Stimulated activated CD4-positive, alpha-beta T cell treated with anti-CD3 and anti-CD28 coated beads, Interleukin-4, amount 100 ng/mL, for 24 hours (primary cell): ENCODE results near the gene SLC26A2.

Experiments used
- DNase-seq: peaks from one replicate; pipeline ENCODE4 v3.0.0-alpha.2; 2020

Gene SLC26A2

GRCh38 chr5:149962601-149963300 lies 2.2 kb downstream of the SLC26A2 start:
- no peak for DNase-seq

DNA sequence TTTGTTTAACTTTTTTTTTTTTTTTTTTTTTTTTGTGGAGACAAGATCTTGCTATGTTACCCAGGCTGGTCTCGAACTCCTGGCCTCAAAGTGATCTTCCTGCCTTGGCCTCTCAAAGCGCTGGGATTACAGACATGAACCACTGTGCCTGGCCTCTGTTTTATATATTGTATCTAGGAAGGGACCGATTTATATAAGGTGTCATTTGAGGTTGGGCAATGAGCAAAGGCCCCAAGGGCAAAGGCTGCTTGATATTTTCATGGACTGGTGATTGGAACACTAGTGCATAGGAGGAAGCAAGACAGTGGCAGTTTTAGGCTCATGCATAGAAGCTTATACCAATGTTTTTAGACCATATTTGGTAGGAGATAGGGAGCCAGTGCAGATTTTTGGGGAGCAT lies 3.2 kb downstream of the SLC26A2 start:
- no peak for DNase-seq

DNA sequence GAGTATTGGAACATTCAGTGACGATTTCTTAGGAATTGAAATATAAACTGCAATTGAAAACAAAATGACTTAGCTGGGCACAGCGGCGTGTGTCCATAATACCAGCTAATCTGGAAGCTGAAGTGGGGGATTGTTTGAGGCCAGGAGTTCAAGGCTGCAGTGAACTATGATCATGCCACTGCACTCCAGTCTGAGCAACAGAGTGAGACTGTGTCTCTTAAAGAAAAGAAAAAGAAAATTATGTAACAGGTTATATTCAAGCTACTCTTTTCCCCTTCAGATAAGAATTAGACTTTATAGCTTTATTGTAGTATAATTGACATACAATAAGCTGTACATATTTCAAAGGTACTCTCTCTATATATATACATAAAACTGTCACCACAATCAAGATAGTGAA lies 6.4 kb downstream of the SLC26A2 start:
- no peak for DNase-seq

GRCh38 chr5:149969181-149969930 lies 8.8 kb downstream of the SLC26A2 start:
- no peak for DNase-seq

DNA sequence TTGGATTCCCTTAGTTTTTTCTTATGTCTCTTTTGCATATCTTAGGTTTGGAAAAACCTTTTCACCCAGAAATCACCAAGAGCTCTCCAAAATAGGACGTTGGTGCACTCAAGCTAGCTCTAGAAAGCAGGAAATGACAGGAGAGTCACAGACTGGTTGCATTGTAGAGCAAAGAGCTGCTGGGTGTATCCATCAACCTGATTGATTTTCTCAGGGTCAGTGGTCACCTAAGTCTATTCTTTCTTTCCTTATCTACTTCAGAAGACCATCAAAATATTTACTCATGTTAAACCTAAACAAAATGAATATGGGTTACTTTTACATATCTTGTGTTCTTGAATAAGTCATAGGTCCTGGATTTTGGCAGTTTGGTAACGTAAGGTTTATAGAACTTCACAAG lies 14.9 kb downstream of the SLC26A2 start:
- DNase-seq = no peak

GRCh38 chr5:149979896-149980295 lies 19.3 kb downstream of the SLC26A2 start:
- no peak for DNase-seq

DNA sequence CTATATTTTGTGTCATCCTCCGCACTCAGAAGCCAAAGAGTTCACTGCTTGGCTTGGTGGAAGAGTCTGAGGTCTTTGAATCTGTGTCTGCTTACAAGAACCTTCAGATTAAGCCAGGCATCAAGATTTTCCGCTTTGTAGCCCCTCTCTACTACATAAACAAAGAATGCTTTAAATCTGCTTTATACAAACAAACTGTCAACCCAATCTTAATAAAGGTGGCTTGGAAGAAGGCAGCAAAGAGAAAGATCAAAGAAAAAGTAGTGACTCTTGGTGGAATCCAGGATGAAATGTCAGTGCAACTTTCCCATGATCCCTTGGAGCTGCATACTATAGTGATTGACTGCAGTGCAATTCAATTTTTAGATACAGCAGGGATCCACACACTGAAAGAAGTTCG lies 20.6 kb downstream of the SLC26A2 start:
- DNase-seq = no peak

DNA sequence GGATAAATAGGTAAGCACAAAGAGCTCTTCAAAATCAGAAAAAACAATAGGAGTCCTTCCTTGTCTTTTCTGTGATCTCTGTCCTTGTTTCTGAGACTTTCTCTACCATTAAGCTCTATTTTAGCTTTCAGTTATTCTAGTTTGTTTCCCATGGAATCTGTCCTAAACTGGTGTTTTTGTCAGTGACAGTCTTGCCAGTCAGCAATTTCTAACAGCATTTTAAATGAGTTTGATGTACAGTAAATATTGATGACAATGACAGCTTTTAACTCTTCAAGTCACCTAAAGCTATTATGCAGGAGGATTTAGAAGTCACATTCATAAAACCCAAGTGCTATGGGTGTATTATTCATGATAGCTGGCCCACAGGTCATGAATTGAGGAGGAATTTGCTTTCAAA lies 21.9 kb downstream of the SLC26A2 start:
- DNase-seq = no peak

- no peak for DNase-seq
Observed at GRCh38 chr5:149988126-149988525, 27.6 kb downstream of the SLC26A2 start.

DNA sequence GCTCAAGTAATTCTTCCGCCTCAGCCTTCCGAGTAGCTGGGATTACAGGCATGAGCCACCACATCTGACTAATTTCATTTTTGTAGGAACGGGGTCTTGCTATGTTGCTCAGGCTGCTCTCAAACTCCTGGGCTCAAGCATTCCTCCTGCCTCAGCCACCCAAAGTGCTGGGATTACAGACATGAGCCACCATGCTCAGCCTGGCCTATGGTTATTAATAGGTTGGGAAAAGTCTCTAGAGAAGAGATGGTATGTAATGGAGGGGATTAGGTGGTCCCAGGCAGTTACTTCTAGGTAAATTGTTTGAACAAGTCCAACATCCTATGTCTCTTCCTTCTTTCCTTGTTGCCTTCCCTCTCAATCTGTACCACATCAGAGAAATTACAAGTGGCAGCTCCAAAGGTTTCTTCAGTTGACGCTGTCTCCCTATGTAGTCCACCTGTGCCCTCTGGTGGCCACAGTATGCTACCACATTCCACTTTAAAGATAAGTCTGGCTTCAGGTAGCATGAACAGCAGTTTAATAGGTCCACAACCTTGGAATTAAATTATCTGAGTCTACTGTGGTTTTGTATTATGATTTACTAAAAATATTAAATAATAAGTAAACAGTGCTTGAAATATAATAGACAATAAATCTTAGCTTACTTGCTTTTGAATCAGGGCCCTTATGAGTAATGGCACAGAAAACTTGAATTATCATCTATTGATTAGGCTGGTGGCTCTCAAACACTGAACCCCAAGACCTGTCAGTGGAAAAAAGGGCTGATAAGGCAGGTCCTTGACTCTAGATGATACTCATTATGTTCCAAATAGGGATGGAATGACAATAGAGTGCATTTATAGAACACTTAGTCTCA lies 30.2 kb downstream of the SLC26A2 start:
- peak; percentile 74 for DNase-seq

DNA sequence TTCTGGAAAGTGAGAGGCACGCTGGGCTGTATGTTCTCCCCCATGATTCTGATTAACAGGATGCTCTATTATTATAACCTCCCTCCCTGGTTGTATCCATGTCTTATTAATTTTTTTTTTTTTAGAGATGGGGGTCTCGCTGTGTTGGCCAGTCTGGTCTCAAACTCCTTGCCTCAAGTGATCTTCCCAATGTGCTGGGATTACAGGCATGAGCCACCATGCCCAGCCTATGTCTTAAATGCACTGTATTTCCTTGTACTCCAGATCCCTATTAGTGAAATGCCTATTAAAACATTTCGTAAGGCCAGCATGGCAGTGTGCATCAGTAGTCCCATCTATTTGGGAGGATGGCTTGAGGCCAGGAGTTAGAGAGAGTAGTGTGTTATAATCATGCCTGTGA lies 32.9 kb downstream of the SLC26A2 start:
- no peak for DNase-seq

GRCh38 chr5:149995385-149996204 lies 35.0 kb downstream of the SLC26A2 start:
- no peak for DNase-seq

DNA sequence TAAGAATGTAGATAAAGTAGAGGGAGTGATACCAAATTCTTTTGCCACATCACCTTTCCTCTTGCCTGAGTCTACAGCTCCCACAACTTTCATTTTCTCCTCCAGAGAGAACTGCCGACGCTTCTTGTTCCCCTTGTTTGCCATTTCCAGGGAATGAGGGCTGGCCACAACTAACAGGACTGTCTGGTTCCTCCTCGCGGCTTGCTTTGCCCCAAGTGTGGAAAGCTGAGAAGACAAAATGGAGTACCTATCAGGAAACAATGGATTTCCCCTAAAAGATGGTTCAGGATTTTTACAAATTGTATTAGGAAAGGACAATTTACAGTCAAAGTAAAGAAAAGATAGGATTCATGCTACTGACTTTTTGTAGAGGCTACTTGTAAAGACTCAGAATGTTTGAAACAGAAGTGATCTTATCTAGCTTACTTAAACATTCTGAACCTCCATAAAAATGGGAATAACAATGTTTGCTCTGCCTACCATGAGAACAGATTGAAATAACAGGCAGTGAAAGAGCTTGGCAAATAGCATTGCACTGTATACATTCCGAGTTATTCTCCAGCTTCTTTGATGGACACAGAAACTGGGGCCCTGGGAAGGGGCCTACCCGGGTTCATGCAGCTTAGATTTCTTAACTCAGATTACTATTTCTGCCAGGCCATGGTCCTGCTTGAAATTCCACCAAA lies 35.8 kb downstream of the SLC26A2 start:
- DNase-seq = no peak

DNA sequence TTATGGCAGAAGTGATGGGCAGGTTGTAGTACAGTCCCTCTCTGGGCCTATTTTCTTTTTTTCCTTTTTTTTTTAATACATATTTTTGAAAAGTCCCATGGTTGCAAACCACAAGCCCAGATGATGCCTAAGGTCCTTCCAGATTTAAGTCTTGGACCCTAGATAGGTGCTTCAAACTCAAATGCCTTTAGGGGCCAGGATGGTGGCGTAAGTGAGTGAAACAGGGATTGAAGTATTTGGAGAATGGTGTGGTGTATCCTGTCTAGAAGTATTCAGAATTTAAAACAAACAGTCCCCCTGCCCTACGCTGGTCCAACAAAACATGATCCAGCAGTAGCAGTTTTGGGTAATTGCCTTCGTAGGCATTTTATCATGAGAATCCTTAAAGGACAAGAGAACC lies 37.7 kb downstream of the SLC26A2 start:
- no peak for DNase-seq

DNA sequence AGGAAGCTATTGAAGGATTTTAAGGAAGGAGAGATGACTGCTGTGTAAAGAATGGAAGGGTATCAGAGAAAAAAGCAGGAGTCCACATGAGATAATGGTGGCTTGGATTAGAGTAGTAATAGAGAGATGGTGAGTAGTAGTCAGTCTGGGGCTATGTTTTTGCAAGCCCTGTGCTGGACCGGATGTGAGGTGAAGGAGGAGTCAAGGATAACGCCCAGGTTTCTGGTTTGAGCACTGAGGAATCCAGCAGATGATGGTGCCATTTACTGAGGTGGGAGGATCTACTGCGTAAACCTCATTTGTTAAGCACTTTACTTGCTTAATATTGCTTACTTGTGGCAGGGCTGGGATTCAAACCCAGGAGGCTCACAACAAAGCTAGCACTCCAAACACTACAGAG lies 38.8 kb downstream of the SLC26A2 start:
- DNase-seq = no peak

GRCh38 chr5:149999866-150000255 lies 39.3 kb downstream of the SLC26A2 start:
- no peak for DNase-seq

GRCh38 chr5:150000256-150000989 lies 39.9 kb downstream of the SLC26A2 start, which contains the start of the genes HMGXB3 and TIGD6:
Gene HMGXB3, plus strand, starts transcription at chr5:150000739. Its CDS starts 4,114 bp downstream, at chr5:150004853.
Gene TIGD6, minus strand, starts transcription at chr5:150000654. Its CDS starts 4,306 bp downstream, at chr5:149996348.
- DNase-seq = peak; percentile 91

- peak; percentile 36 for DNase-seq
Observed at GRCh38 chr5:150000990-150001659, 40.6 kb downstream of the SLC26A2 start.

DNA sequence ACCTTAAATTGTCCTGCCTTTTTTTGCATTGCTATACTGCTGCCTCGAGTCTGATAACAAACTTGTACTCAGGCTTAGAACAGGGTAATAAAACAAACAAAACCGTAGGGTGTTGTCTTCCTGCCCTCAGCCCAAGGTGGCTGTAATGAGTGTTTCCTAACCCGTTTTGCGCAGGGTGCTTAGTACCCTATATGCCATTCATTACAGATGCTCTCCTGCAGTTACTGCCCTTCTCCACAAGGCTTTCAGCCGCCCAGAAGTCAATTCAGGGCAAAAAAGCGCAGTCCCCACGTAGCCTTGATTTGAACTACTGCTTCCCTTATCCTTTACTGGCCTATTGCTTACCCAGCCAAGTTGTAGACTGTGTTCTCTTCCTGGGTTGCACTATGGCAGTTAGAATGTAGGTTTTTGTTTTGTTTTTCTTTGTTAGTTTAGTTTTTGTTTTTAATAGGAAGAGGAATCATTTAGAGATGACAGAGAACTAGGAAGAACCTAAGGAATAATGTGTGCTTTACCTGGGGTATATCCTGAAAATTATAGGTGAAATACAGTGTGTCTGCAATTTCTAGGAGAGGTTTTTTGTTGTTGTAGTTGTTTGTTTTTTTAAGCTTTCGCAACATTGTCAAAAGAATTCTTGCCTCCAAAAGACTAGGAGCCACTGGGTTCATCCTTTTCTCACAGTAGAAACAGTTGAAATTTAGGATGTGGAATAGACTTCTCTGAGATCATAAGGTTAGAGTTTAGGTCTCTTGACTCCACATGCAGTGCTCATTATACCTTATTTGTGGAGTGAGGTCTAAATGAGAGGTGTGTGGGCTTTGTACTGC lies 41.3 kb downstream of the SLC26A2 start:
- peak; percentile 63 for DNase-seq

- DNase-seq = no peak
Observed at GRCh38 chr5:150006318-150006717, 45.8 kb downstream of the SLC26A2 start.
